ENCODE data around the gene MAN1A2. TPM values are rescaled to one million over a fixed set of nuclear protein-coding genes. Genes with fewer than 3 reads are reported as not detected.
A peak's percentile ranks its signal among the peaks of the same experiment; 100 is the strongest.

The MAN1A2 gene
- total RNA-seq, 1 experiment from 2014 or later, result 33.4 TPM

DNA sequence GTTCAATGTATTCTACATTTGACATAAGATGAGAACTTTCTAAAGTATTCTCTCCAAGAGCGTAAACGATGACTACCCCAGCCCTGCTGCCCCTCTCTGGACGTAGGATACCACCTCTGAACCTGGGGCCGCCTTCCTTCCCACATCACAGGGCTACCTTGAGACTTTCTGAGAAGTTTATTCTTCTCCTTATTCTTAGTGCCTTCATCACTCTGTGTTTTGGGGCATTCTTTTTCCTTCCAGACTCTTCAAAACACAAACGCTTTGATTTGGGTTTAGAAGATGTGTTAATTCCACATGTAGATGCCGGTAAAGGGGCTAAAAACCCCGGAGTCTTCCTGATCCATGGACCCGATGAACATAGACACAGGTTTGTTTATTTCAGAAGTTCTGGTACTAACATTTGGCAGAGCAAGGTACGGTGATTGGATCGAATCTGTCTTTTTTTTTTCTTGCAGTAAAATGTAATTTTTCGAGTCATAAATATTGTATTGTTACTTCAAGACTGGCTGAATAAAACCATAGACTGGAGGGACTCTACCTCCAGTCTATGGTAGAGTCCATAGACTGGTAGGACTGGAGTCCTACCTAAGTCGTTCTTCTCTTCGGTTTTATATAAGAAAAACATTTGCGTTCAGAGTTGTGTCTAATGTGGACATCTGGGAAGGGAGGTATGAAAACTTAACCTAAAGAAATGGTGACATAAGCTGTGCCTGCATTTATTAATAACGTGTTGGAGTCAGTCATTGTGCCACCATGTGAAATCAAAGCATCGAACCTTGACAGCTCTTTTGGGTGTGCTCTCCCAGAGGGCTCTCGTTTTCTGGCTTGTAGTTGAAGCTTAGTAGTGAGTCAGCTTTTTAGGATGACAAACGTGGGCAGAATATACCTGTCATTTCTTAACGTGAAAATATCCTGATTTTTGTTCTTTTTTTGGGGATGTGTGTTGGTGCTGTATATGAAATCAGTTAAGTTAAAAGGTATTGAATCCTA, 1.2 kb downstream of the MAN1A2 start:
- Mint-ChIP-seq H3K27ac (ENCODE audit: low read depth, unreplicated experiment) (peak overlapping the region; percentile 83), H3K27me3 (ENCODE audit: insufficient read depth, unreplicated experiment) (no peaks in the 10 kb centered on the region), H3K36me3 (ENCODE audit: insufficient read depth, unreplicated experiment) (no peaks in the 10 kb centered on the region), H3K4me1 (ENCODE audit: insufficient read depth, unreplicated experiment) (peaks cover 25% of the 10 kb centered on the region), H3K4me3 (ENCODE audit: unreplicated experiment) (peak overlapping the region; percentile 91), H3K9me3 (ENCODE audit: unreplicated experiment) (no peaks in the 10 kb centered on the region)
- peak; percentile 64 for DNase-seq (ENCODE audit: unreplicated experiment)
- ChIA-PET POLR2A (interaction anchor here (0.7 to 2.2 kb wide), 11 partner anchors 14 to 561 kb away, joined by 3 to 12 read pairs (median 4); partner anchors contain the start of genes GDAP2 and TTF2), CTCF (interaction anchor here (0.6 to 1.1 kb wide), 5 partner anchors 27 to 390 kb away, joined by 3 to 4 read pairs (median 3); no protein-coding TSS in a partner anchor)
- no TSS peak for BruUV-seq (replicated peaks)
- TF ChIP-seq, protein P1, sequence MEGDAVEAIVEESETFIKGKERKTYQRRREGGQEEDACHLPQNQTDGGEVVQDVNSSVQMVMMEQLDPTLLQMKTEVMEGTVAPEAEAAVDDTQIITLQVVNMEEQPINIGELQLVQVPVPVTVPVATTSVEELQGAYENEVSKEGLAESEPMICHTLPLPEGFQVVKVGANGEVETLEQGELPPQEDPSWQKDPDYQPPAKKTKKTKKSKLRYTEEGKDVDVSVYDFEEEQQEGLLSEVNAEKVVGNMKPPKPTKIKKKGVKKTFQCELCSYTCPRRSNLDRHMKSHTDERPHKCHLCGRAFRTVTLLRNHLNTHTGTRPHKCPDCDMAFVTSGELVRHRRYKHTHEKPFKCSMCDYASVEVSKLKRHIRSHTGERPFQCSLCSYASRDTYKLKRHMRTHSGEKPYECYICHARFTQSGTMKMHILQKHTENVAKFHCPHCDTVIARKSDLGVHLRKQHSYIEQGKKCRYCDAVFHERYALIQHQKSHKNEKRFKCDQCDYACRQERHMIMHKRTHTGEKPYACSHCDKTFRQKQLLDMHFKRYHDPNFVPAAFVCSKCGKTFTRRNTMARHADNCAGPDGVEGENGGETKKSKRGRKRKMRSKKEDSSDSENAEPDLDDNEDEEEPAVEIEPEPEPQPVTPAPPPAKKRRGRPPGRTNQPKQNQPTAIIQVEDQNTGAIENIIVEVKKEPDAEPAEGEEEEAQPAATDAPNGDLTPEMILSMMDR (IDR thresholded peaks at IDR 0.05; ENCODE audit: unreplicated experiment), result no peak
- intact Hi-C loops (cut with micrococcal nuclease), result loop anchor here (5.0 to 10.0 kb wide), 5 partner anchors 56 to 529 kb away; partner anchors contain the start of genes TRIM45 and TTF2

DNA sequence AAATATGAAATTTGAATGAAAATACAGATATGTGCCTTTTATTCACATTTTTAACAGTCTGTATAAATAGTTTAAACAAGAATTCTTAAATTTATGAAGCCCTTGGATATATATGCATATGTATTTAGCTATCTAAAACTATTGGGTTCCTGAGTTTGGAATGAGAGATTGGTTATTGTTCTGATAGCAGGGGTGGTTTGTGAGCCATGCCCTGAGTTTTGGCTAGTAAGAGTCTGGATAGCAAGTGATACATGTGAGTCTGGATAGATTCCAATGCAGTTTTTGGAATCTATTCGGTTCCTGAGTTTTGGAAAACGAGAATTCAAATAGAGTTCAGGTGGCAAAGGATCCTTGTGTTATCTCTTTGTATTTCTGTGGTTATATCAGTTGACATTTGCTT, 2.8 kb downstream of the MAN1A2 start:
- Mint-ChIP-seq H3K4me3 (ENCODE audit: unreplicated experiment) (peak overlapping the region; percentile 91), H3K9me3 (ENCODE audit: unreplicated experiment) (no peaks in the 10 kb centered on the region), H3K4me1 (ENCODE audit: insufficient read depth, unreplicated experiment) (peaks cover 20% of the 10 kb centered on the region), H3K36me3 (ENCODE audit: insufficient read depth, unreplicated experiment) (no peaks in the 10 kb centered on the region), H3K27me3 (ENCODE audit: insufficient read depth, unreplicated experiment) (no peaks in the 10 kb centered on the region), H3K27ac (ENCODE audit: low read depth, unreplicated experiment) (peak overlapping the region; percentile 83)
- ChIA-PET CTCF (no interaction called here), POLR2A (interaction anchor here (1.3 to 2.2 kb wide), 4 partner anchors 22 to 310 kb away, joined by 4 to 12 read pairs (median 6); partner anchors contain the start of gene TTF2)
- peak; percentile 21 for DNase-seq (ENCODE audit: unreplicated experiment)
- TF ChIP-seq, protein P1 (IDR thresholded peaks at IDR 0.05; ENCODE audit: unreplicated experiment), result no peak
- intact Hi-C loops (cut with micrococcal nuclease), result no loop called here
- BruUV-seq (replicated peaks), result no TSS peak

DNA sequence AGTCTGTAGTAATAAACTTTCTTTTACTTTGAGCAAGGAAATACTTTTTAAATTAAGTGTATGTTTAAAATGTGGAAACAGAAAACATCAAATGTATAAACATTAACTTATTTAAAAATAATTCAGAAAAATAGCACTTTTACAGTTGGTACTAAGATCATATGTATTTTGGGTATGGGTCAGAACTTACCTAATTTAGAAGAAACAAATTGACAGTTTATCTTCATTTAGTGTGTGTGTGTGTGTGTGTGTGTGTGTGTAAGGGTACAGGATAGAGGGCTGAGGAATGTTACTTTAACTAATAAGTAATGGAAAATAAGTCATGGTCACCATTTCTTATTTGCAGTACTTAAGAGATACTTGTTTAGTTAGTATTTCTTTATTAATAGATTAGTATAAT, 3.3 kb downstream of the MAN1A2 start:
- intact Hi-C loops (cut with micrococcal nuclease), result no loop called here
- peak overlapping the region; percentile 91 for H3K4me3 Mint-ChIP-seq (ENCODE audit: unreplicated experiment)
- no TSS peak for BruUV-seq (replicated peaks)
- DNase-seq (ENCODE audit: unreplicated experiment), result no peak
- H3K4me1 Mint-ChIP-seq (ENCODE audit: insufficient read depth, unreplicated experiment), result peaks cover 19% of the 10 kb centered on the region
- peak overlapping the region; percentile 83 for H3K27ac Mint-ChIP-seq (ENCODE audit: low read depth, unreplicated experiment)
- no peaks in the 10 kb centered on the region for H3K27me3 Mint-ChIP-seq (ENCODE audit: insufficient read depth, unreplicated experiment)
- no peaks in the 10 kb centered on the region for H3K9me3 Mint-ChIP-seq (ENCODE audit: unreplicated experiment)
- CTCF ChIA-PET, result no interaction called here
- H3K36me3 Mint-ChIP-seq (ENCODE audit: insufficient read depth, unreplicated experiment), result no peaks in the 10 kb centered on the region
- POLR2A ChIA-PET, result interaction anchor here (2.2 kb wide), 1 partner anchor 310 kb away, joined by 12 read pairs; the partner anchor contains the start of gene TTF2
- TF ChIP-seq, protein P1 (IDR thresholded peaks at IDR 0.05; ENCODE audit: unreplicated experiment), result no peak

DNA sequence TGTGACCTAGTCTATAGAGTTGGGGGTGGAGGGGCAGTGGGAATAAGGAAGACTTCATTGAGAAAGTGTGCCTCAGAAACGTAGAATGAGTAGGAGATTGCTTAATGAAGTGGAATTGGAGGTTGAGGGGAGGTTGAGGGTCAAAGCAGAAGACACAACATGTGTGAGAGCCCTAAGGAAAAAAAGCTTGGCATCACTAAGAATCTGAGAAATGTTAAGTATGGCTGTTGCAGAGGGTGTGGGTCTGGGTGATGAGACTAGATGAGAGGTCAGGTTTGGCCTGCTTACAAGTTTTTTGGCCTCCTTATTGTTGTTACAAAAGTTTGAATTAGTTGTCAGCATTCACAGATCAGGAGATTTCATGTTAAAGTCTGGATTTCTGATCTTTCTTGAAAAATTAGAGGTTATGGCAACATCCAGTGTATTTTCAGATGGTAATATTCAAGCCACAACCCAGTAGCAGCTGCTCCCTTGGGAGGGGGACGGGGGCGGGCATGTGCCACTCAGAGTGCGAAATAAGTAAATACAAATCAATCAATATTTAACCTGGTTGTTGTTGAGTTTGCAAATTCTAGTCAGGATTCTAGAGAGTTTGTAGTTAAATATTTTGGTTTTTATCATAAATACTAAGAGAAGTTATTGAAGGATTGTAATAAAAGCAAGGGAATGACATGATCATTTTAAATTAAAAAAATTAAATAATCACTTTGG, 4.3 kb downstream of the MAN1A2 start:
- peak; percentile 28 for DNase-seq (ENCODE audit: unreplicated experiment)
- POLR2A ChIA-PET, result no interaction called here
- BruUV-seq (replicated peaks), result no TSS peak
- no peaks in the 10 kb centered on the region for H3K9me3 Mint-ChIP-seq (ENCODE audit: unreplicated experiment)
- peak overlapping the region; percentile 52 for H3K27ac Mint-ChIP-seq (ENCODE audit: low read depth, unreplicated experiment)
- CTCF ChIA-PET, result no interaction called here
- TF ChIP-seq, protein P1 (IDR thresholded peaks at IDR 0.05; ENCODE audit: unreplicated experiment), result no peak
- intact Hi-C loops (cut with micrococcal nuclease), result no loop called here
- H3K4me3 Mint-ChIP-seq (ENCODE audit: unreplicated experiment), result peak overlapping the region; percentile 36
- no peaks in the 10 kb centered on the region for H3K36me3 Mint-ChIP-seq (ENCODE audit: insufficient read depth, unreplicated experiment)
- peaks cover 14% of the 10 kb centered on the region for H3K4me1 Mint-ChIP-seq (ENCODE audit: insufficient read depth, unreplicated experiment)
- no peaks in the 10 kb centered on the region for H3K27me3 Mint-ChIP-seq (ENCODE audit: insufficient read depth, unreplicated experiment)

Measured in MCF 10A (cell line).